Tibial nerve (tissue), 3 donors: ENCODE measurements around the gene RPL18.

Source experiments
- CTCF ChIP-seq, 5 experiments: fragments of 200-600 bp in 3 of 5; fragments of 450-650 bp in 2 of 5; sonication (generic) in 3 of 5; IDR thresholded peaks; one replicate each; pipeline ENCODE4 v1.5.1; 2016 to 2019; ENCODE audit warnings: antibody characterized with exemption in 5 of 5, mild to moderate bottlenecking in 3 of 5, moderate library complexity in 2 of 5
- POLR2A ChIP-seq, 2 donors: fragments of 450-650 bp; IDR thresholded peaks; one replicate each; pipeline ENCODE4 v1.6.1; 2017; ENCODE audit warnings: antibody characterized with exemption in 2 of 2, mild to moderate bottlenecking in 2 of 2, moderate library complexity in 2 of 2

- peak in 1 of 5 experiments; percentile 42 for TF ChIP-seq CTCF (IDR thresholded peaks at IDR 0.05)
- TF ChIP-seq POLR2A (IDR thresholded peaks at IDR 0.05), result peak; percentile 21 to 72
Measured at GRCh38 chr19:48637449-48637947, 18.5 kb upstream of the RPL18 start.
